HEK293 (cell line): ENCODE measurements around the gene BTG4.

Experiments used
- CTCF ChIA-PET: fragments of 350-600 bp; formaldehyde crosslinking; extraction: SDS; loops from one replicate; lab custom pipeline; 2021; ENCODE audit warnings: antibody characterized with exemption; lab: Yijun Ruan, JAX
- POLR2A ChIA-PET: fragments of 300-600 bp; formaldehyde crosslinking; extraction: SDS; loops from one replicate; lab custom pipeline; 2020; ENCODE audit warnings: antibody characterized with exemption, inconsistent platforms; lab: Yijun Ruan, JAX
- H3K27ac ChIP-seq: fragments of 200-500 bp; sonication (Bioruptor generic); 2 replicates; pipeline ENCODE4 v1.5.1; 2014; ENCODE audit warnings: low read depth, low read length, control low read depth, inconsistent platforms; ENCODE audit errors: extremely low read depth
- H3K36me3 ChIP-seq, 2 experiments: fragments of 200-500 bp in 1 of 2; sonication (Bioruptor generic) in 1 of 2; 1 replicate in 1 of 2; 2 replicates in 1 of 2; pipeline ENCODE4 v1.5.1; 2014 to 2017; ENCODE audit warnings: inconsistent platforms in 2 of 2, low read length in 2 of 2; ENCODE audit not compliant: control insufficient read depth in 2 of 2, insufficient read depth in 1 of 2
- H3K4me1 ChIP-seq: fragments of 200-500 bp; sonication (Bioruptor generic); 2 replicates; pipeline ENCODE4 v1.5.1; 2014; ENCODE audit warnings: mild to moderate bottlenecking, low read length, inconsistent platforms; ENCODE audit not compliant: control insufficient read depth, insufficient read depth
- H3K4me3 ChIP-seq: 2 replicates; pipeline ENCODE4 v1.5.1; 2011; ENCODE audit warnings: low read depth, mild to moderate bottlenecking, control low read depth, low read length, moderate library complexity
- H3K9me3 ChIP-seq: fragments of 200-500 bp; sonication (Bioruptor generic); 2 replicates; pipeline ENCODE4 v1.5.1; 2014; ENCODE audit warnings: low read depth, low read length, inconsistent platforms; ENCODE audit not compliant: control insufficient read depth, insufficient read depth
- GLI4 ChIP-seq: fragments of 450-650 bp; formaldehyde crosslinking; IDR thresholded peaks from 2 replicates; pipeline ENCODE4 v1.5.1; 2016; ENCODE audit warnings: missing biosample characterization, missing genetic modification characterization
- SCRT1 ChIP-seq: fragments of 450-650 bp; formaldehyde crosslinking; IDR thresholded peaks from 2 replicates; pipeline ENCODE4 v1.5.1; 2016; ENCODE audit warnings: missing biosample characterization, missing genetic modification characterization, borderline replicate concordance
- TCF7L2 ChIP-seq: IDR thresholded peaks from 2 replicates; pipeline ENCODE4 v1.6.1; 2011; ENCODE audit warnings: low read depth, mild to moderate bottlenecking, inconsistent platforms, low read length, moderate library complexity, borderline replicate concordance
- ZBTB1 ChIP-seq: fragments of 450-650 bp; formaldehyde crosslinking; IDR thresholded peaks from 2 replicates; pipeline ENCODE4 v1.5.1; 2016; ENCODE audit warnings: missing biosample characterization, missing genetic modification characterization
- ZNF214 ChIP-seq: fragments of 450-650 bp; formaldehyde crosslinking; IDR thresholded peaks from 2 replicates; pipeline ENCODE4 v1.5.1; 2017; ENCODE audit warnings: missing biosample characterization, mild to moderate bottlenecking, missing genetic modification characterization, borderline replicate concordance
- ZNF221 ChIP-seq: fragments of 450-650 bp; formaldehyde crosslinking; IDR thresholded peaks from 2 replicates; pipeline ENCODE4 v1.5.1; 2017; ENCODE audit warnings: missing biosample characterization, missing genetic modification characterization, borderline replicate concordance
- ZNF302 ChIP-seq: fragments of 450-650 bp; formaldehyde crosslinking; IDR thresholded peaks from 2 replicates; pipeline ENCODE4 v1.5.1; 2016; ENCODE audit warnings: missing biosample characterization, missing genetic modification characterization, low read depth
- ZNF341 ChIP-seq: fragments of 450-650 bp; formaldehyde crosslinking; IDR thresholded peaks from 2 replicates; pipeline ENCODE4; 2016; ENCODE audit warnings: low read depth, missing biosample characterization, missing genetic modification characterization
- ZNF510 ChIP-seq: fragments of 450-650 bp; formaldehyde crosslinking; IDR thresholded peaks from 2 replicates; pipeline ENCODE4 v1.5.1; 2018; ENCODE audit warnings: mild to moderate bottlenecking, missing genetic modification characterization, missing biosample characterization; ENCODE audit not compliant: insufficient replicate concordance
- ZNF514 ChIP-seq: fragments of 450-650 bp; formaldehyde crosslinking; IDR thresholded peaks from 2 replicates; pipeline ENCODE4 v1.5.1; 2016; ENCODE audit warnings: missing biosample characterization, missing genetic modification characterization
- ZNF521 ChIP-seq: fragments of 450-650 bp; formaldehyde crosslinking; IDR thresholded peaks from 2 replicates; pipeline ENCODE4 v1.5.1; 2017; ENCODE audit warnings: missing biosample characterization, mild to moderate bottlenecking, missing genetic modification characterization
- ZNF677 ChIP-seq: fragments of 450-650 bp; IDR thresholded peaks from 2 replicates; pipeline ENCODE4 v1.5.0; 2018; ENCODE audit warnings: missing biosample characterization, mild to moderate bottlenecking, missing genetic modification characterization, moderate library complexity
- ZNF701 ChIP-seq: fragments of 450-650 bp; formaldehyde crosslinking; IDR thresholded peaks from 2 replicates; pipeline ENCODE4 v1.5.1; 2016; ENCODE audit warnings: missing biosample characterization, missing genetic modification characterization
- ZNF768 ChIP-seq: fragments of 450-650 bp; formaldehyde crosslinking; IDR thresholded peaks from 2 replicates; pipeline ENCODE4 v1.5.1; 2018; ENCODE audit warnings: missing biosample characterization, mild to moderate bottlenecking, missing genetic modification characterization
- ZNF791 ChIP-seq: fragments of 450-650 bp; formaldehyde crosslinking; IDR thresholded peaks from 2 replicates; pipeline ENCODE4 v1.5.1; 2016; ENCODE audit warnings: missing biosample characterization, missing genetic modification characterization
- TF ChIP-seq, protein P1 (sequence below): fragments of 450-650 bp; formaldehyde crosslinking; IDR thresholded peaks from 2 replicates; pipeline ENCODE4 v1.5.1; 2016; ENCODE audit warnings: missing biosample characterization, missing genetic modification characterization
- TF ChIP-seq, protein P2 (sequence below): fragments of 450-650 bp; formaldehyde crosslinking; IDR thresholded peaks from 2 replicates; pipeline ENCODE4 v1.5.1; 2016; ENCODE audit warnings: missing biosample characterization, missing genetic modification characterization
- TF ChIP-seq, protein P3 (sequence below): fragments of 450-650 bp; formaldehyde crosslinking; IDR thresholded peaks from 2 replicates; pipeline ENCODE4 v1.5.1; 2016; ENCODE audit warnings: missing biosample characterization, missing genetic modification characterization

Gene BTG4

DNA sequence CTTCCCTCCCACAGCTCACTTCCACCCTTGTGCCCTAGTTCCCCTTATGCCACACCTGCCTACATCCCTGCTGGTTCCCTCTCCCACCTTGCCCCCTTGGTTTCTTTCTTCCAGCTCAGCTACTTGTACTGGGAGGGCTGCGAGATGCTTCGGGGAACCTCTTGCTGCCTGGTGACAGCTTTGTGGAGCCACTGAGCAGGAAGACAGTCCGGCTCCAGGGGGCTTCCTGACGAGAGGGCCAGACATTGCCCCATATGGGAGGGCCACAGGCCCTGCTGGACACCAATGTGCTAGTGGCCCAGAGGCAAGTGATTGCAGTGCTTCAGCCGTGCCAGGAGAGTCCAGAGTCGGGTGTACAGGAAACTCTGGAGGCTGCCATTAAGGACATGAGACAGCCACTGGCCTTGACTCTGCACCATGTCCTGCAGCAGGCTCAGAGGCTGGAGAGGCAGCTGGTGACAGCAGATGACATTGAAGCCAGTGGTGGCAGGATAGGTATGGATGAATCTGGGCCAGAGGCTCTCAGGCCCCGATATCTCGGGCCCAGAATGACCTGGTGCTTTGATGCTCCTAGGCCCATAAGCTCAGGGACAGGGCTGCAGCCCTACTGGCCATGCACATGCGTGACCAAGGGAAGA lies 54.3 kb downstream of the BTG4 start:
- no peaks in the 10 kb centered on the region for H3K9me3 ChIP-seq
- no peaks in the 10 kb centered on the region for H3K36me3 ChIP-seq
- no peaks in the 10 kb centered on the region for H3K4me1 ChIP-seq
- no peak overlapping the region for H3K27ac ChIP-seq
- no peak for TF ChIP-seq ZNF302 (tag by site-specific recombination)
- no peak for TF ChIP-seq ZNF510
- TF ChIP-seq, protein P1, sequence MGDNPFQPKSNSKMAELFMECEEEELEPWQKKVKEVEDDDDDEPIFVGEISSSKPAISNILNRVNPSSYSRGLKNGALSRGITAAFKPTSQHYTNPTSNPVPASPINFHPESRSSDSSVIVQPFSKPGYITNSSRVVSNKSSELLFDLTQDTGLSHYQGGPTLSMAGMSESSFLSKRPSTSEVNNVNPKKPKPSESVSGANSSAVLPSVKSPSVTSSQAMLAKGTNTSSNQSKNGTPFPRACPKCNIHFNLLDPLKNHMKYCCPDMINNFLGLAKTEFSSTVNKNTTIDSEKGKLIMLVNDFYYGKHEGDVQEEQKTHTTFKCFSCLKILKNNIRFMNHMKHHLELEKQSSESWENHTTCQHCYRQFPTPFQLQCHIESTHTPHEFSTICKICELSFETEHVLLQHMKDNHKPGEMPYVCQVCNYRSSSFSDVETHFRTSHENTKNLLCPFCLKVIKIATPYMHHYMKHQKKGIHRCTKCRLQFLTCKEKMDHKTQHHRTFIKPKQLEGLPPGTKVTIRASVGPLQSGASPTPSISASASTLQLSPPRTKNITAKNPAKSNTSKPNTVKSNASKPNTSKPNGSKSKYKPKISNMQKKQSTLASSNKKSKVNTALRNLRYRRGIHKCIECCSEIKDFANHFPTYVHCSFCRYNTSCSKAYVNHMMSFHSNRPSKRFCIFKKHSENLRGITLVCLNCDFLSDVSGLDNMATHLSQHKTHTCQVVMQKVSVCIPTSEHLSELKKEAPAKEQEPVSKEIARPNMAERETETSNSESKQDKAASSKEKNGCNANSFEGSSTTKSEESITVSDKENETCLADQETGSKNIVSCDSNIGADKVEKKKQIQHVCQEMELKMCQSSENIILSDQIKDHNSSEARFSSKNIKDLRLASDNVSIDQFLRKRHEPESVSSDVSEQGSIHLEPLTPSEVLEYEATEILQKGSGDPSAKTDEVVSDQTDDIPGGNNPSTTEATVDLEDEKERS (tag by site-specific recombination) = no peak
- TF ChIP-seq ZNF341 (tag by site-specific recombination) = no peak
- no peak for TF ChIP-seq ZNF791 (tag by site-specific recombination)
- TF ChIP-seq, protein P2, sequence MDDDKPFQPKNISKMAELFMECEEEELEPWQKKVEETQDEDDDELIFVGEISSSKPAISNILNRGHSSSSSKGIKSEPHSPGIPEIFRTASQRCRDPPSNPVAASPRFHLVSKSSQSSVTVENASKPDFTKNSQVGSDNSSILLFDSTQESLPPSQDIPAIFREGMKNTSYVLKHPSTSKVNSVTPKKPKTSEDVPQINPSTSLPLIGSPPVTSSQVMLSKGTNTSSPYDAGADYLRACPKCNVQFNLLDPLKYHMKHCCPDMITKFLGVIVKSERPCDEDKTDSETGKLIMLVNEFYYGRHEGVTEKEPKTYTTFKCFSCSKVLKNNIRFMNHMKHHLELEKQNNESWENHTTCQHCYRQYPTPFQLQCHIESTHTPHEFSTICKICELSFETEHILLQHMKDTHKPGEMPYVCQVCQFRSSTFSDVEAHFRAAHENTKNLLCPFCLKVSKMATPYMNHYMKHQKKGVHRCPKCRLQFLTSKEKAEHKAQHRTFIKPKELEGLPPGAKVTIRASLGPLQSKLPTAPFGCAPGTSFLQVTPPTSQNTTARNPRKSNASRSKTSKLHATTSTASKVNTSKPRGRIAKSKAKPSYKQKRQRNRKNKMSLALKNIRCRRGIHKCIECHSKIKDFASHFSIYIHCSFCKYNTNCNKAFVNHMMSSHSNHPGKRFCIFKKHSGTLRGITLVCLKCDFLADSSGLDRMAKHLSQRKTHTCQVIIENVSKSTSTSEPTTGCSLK (tag by site-specific recombination) = no peak
- TF ChIP-seq, protein P3, sequence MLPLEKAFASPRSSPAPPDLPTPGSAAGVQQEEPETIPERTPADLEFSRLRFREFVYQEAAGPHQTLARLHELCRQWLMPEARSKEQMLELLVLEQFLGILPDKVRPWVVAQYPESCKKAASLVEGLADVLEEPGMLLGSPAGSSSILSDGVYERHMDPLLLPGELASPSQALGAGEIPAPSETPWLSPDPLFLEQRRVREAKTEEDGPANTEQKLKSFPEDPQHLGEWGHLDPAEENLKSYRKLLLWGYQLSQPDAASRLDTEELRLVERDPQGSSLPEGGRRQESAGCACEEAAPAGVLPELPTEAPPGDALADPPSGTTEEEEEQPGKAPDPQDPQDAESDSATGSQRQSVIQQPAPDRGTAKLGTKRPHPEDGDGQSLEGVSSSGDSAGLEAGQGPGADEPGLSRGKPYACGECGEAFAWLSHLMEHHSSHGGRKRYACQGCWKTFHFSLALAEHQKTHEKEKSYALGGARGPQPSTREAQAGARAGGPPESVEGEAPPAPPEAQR (tag by site-specific recombination) = no peak
- no peak for TF ChIP-seq ZNF768 (tag by site-specific recombination)
- no peak for TF ChIP-seq GLI4 (tag by site-specific recombination)
- no peak for TF ChIP-seq ZNF221 (tag by site-specific recombination)
- no peak for TF ChIP-seq ZNF701 (tag by site-specific recombination)
- no peak for TF ChIP-seq SCRT1
- ChIA-PET CTCF (interaction anchor here (0.6 to 1.7 kb wide), 2 partner anchors 11 to 227 kb away, joined by 3 to 6 read pairs; no protein-coding TSS in a partner anchor), POLR2A (no interaction called here)
- H3K4me3 ChIP-seq = no peak overlapping the region

DNA sequence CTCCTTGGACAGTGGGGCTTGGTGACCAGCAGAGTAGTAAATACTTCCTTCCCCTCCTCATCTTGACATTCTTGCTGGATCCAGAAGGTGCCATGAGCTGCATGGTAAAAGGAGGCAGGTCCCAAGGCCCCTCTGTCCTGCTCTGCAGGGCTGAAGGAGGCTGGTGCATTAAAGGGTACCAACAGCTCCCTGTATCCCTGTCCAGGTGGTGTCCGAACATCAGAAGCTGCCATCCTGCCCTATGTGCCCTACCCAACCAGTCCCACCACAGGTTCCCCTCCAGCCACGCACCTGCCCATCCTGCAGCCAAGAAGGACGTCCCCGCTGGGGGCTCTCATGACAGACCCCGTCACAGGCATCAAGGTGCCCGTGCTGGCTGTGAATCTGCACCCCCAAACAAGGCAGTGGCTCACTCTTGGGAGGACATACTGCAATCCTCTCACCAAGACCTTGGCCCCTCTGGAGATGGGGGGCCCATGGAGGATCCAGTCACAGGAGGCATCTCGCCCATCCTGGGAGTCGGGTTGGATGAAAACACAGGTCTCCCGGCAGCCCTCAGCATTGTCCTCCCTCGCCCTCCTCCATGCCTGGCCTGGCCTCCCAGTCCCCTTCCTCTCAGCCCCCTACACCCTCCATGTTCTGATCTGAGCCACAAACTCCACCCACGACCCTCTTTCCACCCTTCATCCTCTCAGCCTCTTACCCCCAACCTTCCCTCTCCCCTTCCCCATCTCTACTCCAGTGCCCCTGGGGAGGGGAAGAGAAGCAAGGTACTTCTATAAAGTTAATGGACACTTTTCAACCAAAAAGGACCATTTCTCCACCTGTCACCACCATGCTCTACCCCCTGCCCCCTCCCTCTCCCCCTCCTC lies 55.1 kb downstream of the BTG4 start:
- CTCF ChIA-PET = interaction anchor here (0.6 kb wide), 1 partner anchor 43 kb away, joined by 4 read pairs; no protein-coding TSS in a partner anchor
- POLR2A ChIA-PET = no interaction called here
- Histone ChIP-seq H3K27ac (no peak overlapping the region), H3K36me3 (no peaks in the 10 kb centered on the region), H3K4me1 (no peaks in the 10 kb centered on the region)
- TF ChIP-seq ZNF521 (no peak), ZBTB1 (no peak), ZNF214 (tag by site-specific recombination) (no peak), ZNF514 (tag by site-specific recombination) (no peak), ZNF677 (no peak), TCF7L2 (no peak)
- TF ChIP-seq, all 188 proteins: peak for 0
- no peak overlapping the region for H3K4me3 ChIP-seq
- H3K9me3 ChIP-seq = no peaks in the 10 kb centered on the region
